ENCODE measurements around the gene TLN1. TPM values are rescaled to one million over a fixed set of nuclear protein-coding genes. Genes with fewer than 3 reads are reported as not detected.

TLN1 gene
- total RNA-seq, 1 donor from 2014 or later, result 114 TPM

- no peak for DNase-seq (ENCODE audit: low read depth)
- no peak for TF ChIP-seq CTCF (conservative IDR thresholded peaks at IDR 0.05; ENCODE audit: low read depth, low read length)
- H3K4me3 ChIP-seq (ENCODE audit: low read depth, low read length), result no peak overlapping the region
Observed at GRCh38 chr9:35703906-35704672, 27.9 kb downstream of the TLN1 start.

- no peak overlapping the region for H3K4me3 ChIP-seq (ENCODE audit: low read depth, low read length)
- TF ChIP-seq CTCF (conservative IDR thresholded peaks at IDR 0.05; ENCODE audit: low read depth, low read length), result no peak
- DNase-seq (ENCODE audit: low read depth), result no peak
Observed at GRCh38 chr9:35702696-35703095, 29.3 kb downstream of the TLN1 start.

DNA sequence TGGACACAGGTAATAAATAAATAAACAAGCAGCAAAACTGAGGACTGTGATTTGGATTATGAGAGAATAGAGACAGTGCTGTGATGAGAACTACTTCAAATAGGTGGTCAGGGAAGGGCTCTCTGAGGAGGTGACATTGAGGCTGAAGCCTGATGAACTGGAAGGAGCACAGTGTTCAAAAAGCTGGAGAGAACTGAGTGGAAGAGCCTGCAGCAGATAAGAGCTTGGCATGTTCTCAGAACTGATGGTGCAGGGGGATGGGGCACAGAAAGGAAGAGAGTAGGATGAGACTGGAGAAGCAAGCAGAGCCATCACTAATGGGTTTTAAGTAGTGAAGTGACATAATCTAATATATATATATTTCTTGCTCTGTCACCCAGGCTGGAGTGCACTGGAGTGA lies 31.1 kb downstream of the TLN1 start:
- H3K4me3 ChIP-seq (ENCODE audit: low read depth, low read length), result no peak overlapping the region
- no peak for TF ChIP-seq CTCF (conservative IDR thresholded peaks at IDR 0.05; ENCODE audit: low read depth, low read length)
- DNase-seq (ENCODE audit: low read depth), result no peak

DNA sequence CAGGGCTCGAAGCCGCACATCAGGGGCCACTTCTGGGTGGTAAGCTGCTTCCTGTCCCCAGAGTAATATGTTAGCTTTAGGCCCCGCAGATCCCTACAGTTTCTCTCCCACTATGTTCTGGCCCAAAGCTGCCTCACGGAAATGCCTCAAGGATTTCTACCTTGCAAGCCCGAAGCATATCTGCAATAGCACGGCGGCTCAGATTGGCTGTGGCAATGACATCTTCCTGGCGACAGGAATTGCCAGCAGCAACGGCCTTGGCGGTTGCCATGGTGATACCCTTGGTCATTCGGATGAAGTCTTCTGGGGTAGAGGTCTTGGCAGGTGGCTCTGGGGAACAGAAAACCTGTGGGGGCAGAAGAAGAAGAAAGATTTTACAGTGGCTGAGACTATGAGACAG lies 32.0 kb downstream of the TLN1 start:
- no peak for TF ChIP-seq CTCF (conservative IDR thresholded peaks at IDR 0.05; ENCODE audit: low read depth, low read length)
- no peak overlapping the region for H3K4me3 ChIP-seq (ENCODE audit: low read depth, low read length)
- DNase-seq (ENCODE audit: low read depth), result no peak

DNA sequence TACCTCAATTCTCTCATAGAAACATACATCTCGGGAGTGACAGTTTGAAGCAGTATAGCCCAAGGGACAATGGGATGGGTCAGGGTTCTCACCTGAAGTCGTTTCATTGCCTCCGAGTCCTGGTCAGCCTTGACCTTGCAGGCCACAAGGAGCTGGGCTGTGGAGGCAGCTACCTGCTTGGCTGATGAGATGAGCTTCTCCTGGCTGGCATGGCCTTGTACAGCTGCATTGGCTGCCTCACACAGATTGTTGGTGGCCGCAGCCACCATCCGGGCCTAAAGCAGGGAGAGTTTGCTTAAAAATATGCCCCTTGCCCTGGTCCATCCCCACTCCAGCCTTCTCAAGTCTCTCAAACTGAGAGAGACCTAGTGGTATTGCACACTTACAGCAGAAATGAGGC lies 33.8 kb downstream of the TLN1 start:
- no peak overlapping the region for H3K4me3 ChIP-seq (ENCODE audit: low read depth, low read length)
- TF ChIP-seq CTCF (conservative IDR thresholded peaks at IDR 0.05; ENCODE audit: low read depth, low read length), result no peak
- DNase-seq (ENCODE audit: low read depth), result no peak

DNA sequence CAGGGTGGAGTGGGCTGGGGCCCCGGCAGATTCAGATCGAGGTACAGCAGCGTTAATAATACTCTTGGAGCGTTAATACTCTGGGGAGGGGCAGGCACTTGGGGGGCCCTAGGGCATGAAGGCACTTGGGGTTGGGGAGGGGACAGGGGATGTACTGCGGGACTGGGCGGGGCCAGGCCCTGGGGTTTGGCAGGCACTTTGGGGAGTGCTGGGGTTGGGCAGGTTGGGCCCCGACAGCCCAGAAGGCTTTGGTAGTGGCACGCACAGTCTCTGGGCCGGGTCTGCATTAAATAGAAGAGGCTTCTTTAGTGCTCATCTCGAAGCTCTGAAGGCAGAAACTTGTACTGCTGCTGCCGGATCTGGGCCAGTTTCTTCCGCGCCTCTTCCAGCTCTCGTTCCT lies 34.5 kb downstream of the TLN1 start:
- DNase-seq (ENCODE audit: low read depth), result no peak
- H3K4me3 ChIP-seq (ENCODE audit: low read depth, low read length), result no peak overlapping the region
- TF ChIP-seq CTCF (conservative IDR thresholded peaks at IDR 0.05; ENCODE audit: low read depth, low read length), result no peak

Data from epithelial cell of proximal tubule (primary cell).